SK-N-SH treated with all-trans-retinoic acid at 6 μM for 48 hours (cell line): Measurements from ENCODE around the gene CAMK2N2.

Experiments
- ARNTL ChIP-seq: fragments of 450-650 bp; formaldehyde crosslinking; IDR thresholded peaks from 2 replicates; pipeline ENCODE4 v1.5.0; 2020; ENCODE audit warnings: low read depth, mild to moderate bottlenecking, moderate library complexity, borderline replicate concordance
- OSR1 ChIP-seq: fragments of 250-450 bp; sonication (Bioruptor Pico); IDR thresholded peaks from 2 replicates; pipeline ENCODE4 v1.8.0; 2022; ENCODE audit warnings: moderate library complexity, mild to moderate bottlenecking, inconsistent platforms
- TSHZ2 ChIP-seq: fragments of 250-450 bp; sonication (Bioruptor Pico); IDR thresholded peaks from 2 replicates; pipeline ENCODE4 v1.5.0; 2020; ENCODE audit warnings: mild to moderate bottlenecking, moderate library complexity

GRCh38 chr3:184239708-184240107, 21.6 kb downstream of the CAMK2N2 start:
- no peak for TF ChIP-seq OSR1 (CRISPR knock-in tag)
- TF ChIP-seq TSHZ2, result no peak
- no peak for TF ChIP-seq ARNTL (CRISPR knock-in tag)
